HG02678 (cell line): Measurements from ENCODE around the gene ZC3H13.

Experiments used
- ATAC-seq: cut with Tn5 transposase; IDR thresholded peaks from one replicate; pipeline ENCODE4 v1.9.1; 2021; ENCODE audit warnings: mild to moderate bottlenecking, moderate library complexity; ENCODE audit not compliant: unreplicated experiment

The ZC3H13 gene

DNA sequence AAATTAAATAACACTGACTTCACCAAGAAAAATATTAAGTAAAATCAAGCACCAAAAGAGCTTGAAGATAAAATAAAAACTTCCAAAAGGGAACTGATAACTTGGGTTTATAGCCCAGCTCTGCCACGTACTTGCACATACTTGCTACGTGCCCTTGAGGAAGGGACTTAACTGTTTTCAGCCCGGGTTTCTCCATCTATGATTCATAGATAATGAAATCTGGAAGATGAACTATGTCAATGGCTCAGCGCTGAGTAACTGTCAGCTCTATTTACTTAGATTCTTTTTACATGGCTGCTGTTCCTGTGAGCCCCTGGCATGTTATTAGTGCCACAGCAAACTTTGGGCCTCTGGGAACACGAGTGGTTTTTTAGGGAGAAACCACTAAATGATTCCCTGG, 9.6 kb upstream of the ZC3H13 start:
- no peak for ATAC-seq

DNA sequence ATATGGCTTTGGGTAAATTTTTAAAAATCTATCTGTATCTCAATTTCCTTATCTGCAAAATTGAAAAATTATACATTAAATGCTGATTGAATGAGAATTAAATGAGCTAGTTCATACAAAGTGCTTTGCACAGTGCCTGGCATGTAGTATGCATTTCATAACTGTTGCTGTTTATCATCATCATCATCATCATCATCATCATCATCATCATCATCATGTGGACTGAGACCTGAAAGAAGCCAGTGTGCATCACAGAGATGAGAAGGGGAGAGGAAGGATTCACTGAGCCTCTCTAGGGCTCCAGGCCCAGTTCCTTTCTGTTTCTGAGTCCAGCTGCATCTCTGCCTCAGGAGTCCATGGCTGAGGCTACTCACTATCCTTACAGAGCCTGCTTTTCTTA, 6.9 kb upstream of the ZC3H13 start:
- no peak for ATAC-seq

DNA sequence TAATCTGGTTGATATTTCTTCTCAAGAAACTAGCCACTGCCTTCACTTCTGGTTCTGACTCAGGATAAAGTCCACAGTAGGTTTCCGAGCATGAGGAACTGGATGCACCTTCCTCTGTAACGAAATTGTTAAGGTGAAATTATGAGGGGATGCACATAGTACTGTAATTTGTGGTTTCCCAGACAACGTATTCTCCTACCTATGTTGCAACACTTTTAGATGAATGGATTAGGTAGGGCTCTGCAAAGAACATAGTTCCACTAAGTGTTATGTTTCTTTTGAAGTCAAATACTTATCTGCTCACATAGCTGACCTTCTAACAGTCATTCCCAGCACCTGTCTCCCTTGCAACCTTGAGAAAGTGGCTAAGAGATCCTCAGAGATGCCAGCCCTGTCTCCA, 5.7 kb upstream of the ZC3H13 start:
- ATAC-seq = no peak

DNA sequence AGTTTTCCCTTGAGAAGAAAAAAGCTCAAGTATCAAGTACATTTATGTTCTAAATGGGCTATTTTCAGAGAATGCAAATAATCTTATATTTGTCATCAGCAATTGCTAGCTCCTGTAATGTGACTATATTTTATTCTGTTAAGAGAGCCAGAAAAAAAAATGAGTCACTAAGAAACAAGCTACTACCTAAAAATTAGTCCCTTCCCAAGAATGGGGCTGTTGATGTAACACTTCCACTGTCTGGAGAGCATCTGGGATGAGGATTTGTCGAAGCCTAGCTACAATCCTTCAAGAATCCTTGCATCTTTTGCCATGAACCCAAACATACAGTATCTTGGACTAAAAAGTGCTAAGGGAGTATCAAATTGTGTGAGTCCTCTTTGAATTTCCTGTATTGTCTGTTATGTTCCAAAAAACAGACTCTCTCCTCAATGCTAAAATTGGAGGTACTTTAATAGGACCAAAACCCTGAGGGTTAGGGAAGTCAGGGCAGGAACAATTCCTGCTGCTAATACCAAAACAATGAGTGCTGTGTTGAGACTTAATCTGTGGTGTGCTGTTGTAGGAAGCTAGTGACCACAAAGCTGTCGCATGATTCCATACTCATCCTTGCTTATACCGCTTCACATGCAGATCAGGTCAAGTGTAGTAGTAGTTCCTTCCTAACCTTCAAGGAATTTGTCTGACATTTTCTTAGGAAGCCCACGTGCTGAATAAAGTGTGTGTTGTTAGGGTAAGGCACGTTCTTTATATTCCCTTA, 4.9 kb upstream of the ZC3H13 start:
- no peak for ATAC-seq

DNA sequence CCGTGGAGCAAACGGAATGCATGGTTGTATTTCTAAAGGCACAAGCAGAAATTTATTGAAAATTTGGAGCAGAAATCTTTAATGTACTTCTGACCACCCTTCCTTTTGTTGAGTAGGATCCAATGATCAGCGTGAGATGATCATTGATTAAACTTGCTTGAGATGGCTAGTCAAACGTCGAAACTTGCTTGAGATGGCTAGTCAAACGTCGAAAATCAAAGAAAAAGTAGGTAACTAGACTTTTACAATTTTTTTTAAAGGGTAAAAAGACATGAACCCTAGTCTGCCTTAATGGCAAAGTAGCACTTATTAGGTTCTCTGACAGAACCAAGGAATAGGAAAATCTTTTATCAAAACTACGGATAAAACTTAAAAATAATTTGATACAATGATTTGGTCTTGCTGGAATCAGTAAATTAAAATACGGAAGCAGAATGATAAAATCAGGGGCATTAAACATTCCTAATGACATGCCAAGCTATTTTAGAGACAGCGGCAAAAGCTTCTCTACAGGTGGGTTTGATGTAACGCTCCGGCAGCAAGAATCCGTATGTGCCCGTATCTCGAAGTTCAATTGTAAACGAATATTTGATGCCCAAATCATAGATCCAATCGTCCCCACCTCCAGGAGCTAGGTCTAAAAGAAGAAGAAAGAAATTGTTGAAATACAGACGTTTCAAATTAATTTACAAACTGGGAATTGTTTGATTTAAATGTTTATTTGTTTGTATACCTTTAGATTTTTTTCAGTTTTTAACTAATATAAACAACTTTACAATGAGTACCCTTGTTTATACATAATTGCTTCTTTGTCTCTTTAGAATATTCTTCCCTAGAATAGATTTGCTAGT, 841 bp upstream of the ZC3H13 start:
- no peak for ATAC-seq

DNA sequence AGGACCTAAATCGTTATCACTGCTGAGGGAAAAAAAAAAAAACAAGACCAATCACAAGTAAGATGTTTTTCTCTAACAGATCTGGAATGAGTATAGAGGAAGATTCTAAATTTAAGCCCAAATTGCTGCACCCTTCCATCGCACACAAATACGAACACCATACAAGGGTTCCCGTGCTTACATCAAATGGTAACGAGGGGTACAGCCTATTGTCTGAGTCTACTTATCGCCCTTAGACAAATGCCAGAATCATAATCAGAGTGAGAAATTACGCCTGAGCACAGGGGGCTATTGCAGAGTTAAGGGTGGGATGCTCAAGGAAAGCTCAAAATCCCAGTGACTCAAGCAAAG, 603 bp downstream of the ZC3H13 start:
- ATAC-seq = peak; percentile 1

DNA sequence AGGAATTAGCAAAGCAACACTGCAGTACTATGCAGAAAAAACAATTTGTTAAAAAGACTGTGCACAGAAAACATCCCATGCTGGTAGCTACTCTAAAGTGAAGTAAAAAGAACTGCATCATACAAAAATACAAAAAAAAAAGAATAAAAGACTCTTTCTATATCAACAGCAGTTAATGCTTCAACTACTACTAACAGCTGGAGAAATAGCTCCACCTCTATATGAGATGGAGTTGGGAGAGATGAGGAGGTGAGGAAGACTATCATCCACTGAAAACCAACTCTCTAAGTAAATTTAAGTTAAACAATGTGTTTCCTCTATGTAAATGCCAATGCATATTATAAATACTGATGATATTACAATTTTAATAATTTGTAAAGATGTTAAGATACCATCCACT, 1.8 kb downstream of the ZC3H13 start:
- ATAC-seq = no peak

DNA sequence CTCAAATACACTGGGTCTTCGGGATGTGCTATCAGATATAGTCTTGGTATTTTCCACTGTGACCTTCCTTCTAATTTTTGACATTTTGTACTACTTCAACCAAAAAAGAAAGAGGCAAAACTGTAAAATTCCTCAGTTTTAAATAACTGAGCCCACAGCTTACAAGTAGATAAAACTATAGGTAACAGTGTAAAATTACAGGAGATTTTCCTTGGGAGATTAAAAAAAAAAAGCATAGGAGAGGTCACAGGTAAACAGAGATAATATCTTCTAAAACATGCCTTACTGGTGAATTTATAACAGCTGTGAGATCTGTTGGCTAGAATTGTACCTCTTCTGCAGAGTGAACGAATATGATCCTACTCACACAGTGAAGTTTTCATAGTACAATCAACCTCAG, 7.1 kb downstream of the ZC3H13 start:
- no peak for ATAC-seq

DNA sequence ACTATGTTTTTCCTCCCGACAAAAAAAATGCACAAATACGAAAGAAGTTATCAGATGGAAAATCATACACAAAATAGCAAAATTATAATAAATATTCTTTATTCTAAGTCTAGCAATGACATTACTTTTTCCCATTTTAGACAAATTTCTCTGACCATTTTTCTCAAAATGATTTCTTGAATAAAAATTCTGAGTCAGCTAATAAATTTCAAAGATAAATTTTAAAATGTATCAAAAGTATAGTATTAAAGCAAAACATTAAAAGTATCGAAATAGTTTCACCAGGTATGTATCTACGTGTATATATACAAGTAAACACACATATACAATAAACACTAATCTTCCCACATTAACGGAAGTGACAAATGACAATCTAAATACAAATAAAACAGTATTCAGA, 8.9 kb downstream of the ZC3H13 start:
- ATAC-seq = no peak

DNA sequence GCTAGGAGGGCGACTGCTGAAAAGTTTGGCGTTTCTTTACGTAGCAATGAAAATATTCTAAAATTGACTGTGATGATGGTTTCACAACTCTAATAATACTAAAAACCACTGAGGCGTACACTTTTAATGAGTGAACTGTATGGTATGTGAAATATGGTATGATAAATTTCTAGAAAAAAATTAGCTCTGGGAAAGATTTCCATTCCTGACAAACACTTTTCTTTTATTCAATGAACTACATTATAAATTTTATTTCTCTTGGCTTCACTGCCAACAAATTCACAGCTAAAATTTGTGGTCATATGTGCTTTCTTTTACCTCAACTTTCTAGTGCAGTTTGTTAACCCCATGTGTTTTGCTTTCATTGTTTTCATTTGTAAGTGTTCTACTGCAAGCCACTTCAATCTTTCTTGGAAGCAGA, 11.1 kb downstream of the ZC3H13 start:
- ATAC-seq = no peak

DNA sequence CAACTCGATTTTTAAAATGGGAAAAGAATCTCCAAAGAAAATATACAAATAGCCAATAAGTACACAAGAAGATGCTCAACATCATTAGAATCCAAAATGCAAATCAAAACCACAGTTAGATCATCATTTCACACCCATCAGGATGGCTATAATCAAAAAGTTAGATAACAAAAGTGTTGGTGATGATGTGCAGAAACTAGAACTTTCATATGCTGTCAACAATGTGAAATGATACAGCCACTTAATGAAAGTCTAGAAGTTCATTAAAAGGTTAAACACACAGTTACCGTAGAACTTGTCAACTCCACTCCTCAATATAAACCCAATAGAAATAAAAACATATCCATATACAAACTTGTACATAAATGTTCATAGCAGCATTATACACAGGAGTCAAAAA, 11.8 kb downstream of the ZC3H13 start:
- no peak for ATAC-seq

DNA sequence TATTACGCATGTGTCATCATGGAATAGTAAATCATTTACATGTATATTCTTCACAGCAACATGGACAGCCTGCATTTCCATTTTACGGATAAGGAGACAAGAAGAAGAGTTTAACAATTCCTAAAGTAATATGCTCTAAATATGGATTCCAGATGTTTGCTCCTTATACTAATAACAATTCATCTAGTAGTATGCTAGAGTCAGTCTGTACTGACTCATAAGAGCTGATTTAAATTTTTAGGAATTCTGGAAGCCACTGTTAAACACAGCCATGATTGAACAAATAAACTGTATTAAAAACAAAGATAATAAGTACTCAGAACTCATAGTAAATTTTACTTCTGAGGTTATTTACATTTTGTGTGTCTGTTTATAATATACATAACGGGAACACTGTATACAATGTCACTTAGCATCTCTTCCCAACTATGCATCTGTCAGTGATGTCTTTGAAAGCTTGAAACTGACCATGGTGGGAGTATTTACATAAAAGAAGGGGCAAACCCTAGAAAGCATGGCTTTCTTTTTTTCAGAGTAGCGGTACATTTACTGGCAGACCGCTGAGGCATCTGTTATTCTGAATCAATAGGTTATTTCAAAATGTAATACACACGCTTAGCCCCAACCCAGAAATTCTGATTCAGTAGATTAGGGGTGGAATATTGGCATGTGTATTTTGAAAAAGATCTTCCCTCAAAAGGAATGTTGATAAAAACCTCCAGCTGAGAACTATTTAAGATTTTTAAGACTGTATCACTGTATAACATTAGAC, 12.9 kb downstream of the ZC3H13 start:
- ATAC-seq = no peak

DNA sequence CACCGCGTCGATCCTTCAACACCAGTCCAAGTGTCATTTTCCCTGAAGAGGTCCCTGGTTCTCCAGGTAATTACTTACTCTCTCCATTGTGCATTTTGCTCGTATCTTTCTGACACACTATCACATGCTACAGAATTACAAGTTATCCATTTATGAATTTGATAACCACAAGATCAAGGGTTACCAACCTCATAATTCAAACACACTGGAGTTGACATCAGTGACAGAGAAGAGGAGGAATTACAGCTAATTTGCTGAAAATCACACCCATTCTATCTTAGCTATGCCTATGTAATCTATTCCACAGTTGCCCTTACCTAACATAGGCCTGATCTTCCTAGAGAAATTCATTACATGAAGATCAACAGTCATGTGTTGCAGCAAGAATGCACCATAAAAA, 14.2 kb downstream of the ZC3H13 start:
- ATAC-seq = no peak

DNA sequence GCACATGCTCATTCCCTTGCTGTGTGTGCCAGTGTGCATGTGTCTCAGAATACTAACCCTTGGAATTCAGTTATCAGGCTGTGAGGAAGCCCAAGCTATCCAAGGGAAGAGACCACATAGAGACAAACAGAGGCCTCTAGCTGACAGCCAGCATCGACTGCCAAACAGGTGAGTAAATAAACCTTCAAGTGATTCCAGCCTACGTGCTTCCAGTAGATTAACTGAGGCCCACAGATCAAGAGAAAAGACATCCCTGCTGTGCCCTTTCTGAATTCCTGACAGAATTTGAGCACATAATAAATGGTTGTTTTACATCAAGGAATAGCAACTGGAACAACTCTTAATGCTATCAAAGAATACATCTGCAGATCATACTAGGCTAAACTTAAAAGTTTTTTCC, 17.5 kb downstream of the ZC3H13 start:
- no peak for ATAC-seq

DNA sequence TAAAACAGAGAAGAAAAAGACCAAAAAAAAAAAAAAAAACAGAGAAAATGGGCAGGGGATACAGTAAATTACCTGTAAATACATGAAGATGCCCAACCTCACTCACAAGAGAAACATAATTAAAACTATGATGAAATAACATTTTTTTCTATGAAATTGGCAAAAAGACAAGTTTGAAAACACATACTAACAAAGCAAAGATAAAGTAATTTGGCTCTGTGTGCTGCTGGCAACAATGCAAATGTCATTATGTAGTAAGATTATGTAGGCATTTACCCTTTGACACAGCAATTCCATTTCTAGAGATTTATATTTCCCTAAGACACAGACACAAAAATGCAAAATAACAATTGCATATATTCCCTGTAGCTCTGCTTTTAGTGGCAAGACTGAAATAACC, 20.2 kb downstream of the ZC3H13 start:
- no peak for ATAC-seq

DNA sequence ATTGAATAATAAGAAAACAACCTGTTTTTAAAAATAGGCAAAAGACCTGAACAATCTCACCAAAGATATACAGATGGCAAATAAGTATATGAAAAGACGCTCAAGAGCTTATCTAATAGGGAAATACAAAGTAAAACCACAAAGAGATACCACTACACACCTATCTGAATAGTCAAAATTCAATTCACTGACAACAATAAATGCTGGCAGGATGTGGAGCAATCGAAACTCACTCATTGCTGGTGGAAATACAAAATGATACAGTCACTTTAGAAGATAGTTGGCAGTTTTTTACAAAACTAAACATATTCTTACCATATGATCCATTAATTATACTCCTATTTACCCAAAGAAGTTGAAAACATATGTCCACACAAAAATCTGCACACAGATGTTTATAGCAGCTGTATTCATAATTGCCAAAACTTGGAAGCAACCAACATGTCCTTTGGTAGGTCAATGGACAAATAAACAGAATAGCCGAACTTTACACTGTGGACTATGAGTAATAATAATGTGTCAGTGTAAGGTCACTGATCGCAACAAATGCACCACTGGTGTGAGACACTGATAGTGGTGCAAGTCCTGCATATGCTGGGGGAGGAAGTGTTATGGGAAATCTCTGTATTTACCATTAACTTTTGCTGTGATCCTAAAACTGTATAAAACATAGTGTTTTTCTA, 20.8 kb downstream of the ZC3H13 start:
- ATAC-seq = no peak

DNA sequence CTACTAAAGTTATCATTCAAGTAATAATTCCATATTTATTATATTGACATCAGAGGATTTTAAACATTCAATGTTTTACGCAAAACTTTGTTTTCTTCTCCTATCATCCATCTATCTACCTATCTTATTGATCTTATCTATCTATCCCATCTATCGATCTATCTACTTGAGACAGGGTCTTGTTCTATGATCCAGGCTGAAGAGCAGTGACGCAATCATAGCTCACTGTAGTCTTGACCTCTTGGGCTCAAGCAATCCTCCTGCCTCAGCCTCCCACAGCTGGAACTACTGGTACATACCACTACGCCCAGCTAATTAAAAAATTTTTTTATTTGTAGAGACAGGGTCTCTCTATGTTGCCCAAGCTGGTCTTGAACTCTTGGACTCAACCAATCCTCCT, 27.4 kb downstream of the ZC3H13 start:
- ATAC-seq = no peak

DNA sequence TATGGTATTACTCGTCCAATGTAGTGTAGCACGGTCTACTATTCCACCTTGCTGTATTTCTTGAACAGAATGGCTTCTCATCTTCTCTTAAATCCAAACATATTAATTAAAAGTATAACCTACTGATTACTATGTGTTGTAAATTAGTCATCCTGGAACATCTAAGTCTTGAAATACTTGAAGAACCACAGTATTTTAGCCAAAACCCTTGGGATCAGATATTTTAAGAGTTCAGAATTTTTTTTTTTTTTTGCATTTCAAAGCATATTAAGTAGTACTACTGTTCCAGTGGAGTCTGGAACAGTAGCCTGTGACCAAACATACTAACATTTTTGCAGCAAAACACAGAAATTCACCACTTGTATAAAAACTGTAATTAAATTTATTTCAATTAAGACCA, 30.1 kb downstream of the ZC3H13 start:
- no peak for ATAC-seq

DNA sequence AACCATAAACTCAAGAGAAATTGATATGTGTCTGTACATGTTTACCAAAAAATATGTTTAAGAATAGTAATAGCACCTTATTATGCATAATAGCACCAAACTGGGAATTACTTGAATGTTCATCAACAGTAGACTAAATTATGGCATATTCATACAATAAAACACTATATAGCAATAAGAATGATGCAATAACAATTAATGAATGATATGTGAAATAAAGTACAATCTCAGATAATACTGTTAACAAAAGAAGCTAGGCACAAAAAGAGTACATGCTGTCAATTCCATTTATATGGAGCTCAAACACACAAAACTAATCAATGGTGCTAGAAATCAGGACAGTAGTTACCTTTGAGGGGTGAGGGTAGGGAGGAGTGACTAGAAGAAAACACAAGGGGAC, 36.3 kb downstream of the ZC3H13 start:
- no peak for ATAC-seq

DNA sequence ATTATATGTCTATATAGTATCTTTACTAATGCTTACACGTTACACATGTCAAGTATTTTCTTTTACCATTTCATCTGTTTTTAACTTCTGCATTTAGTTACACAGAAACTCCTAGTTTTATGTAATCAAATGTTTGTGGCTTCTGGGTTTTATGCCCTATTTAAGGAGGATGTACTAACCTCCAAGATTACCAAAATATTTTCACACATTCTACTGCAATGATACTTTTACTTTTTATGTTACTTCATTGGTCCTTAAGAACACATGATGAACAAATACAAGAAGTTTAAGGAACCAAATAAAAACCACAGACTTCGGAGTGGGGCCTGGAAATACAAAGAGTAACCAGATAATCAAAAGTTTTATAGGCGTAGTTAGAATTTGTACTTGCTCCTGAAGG, 37.2 kb downstream of the ZC3H13 start:
- no peak for ATAC-seq

DNA sequence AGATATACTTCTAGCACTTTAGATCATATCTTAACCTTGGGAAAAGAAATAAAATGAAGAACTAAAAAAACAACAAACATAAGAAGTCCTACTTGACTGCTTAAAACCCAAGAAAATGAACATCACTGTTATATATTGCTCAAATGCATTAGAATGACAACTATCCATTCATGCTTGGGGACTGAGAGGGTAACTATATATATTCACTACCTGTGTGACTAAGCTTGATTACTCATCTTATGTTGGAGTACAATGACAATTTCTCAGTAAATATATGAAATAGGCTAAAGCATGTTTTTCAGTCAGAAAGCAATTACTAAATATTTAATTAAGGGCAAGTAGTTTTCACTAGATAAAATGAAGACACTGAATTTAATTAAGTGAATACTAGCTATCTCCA, 40.1 kb downstream of the ZC3H13 start:
- no peak for ATAC-seq
